ENCODE data around the gene IL1RAPL1.

The IL1RAPL1 gene

GRCh38 chrX:29643181-29643580 lies 1055.9 kb downstream of the IL1RAPL1 start:
- no peak for DNase-seq (ENCODE audit: low read depth)
- TF ChIP-seq MYC (IDR thresholded peaks at IDR 0.05; ENCODE audit: low read depth, low read length) = no peak
- TF ChIP-seq POLR2A (IDR thresholded peaks at IDR 0.05; ENCODE audit: extremely low read depth, insufficient read length) = no peak
- TF ChIP-seq MAX (IDR thresholded peaks at IDR 0.05; ENCODE audit: low read depth, low read length) = no peak
- no peak for TF ChIP-seq CTCF (IDR thresholded peaks at IDR 0.05; ENCODE audit: low read depth, low read length)
- H3K4me3 ChIP-seq (ENCODE audit: low read depth, low read length) = no peak overlapping the region

GRCh38 chrX:29648161-29648560 lies 1060.9 kb downstream of the IL1RAPL1 start:
- H3K4me3 ChIP-seq (ENCODE audit: low read depth, low read length) = no peak overlapping the region
- TF ChIP-seq MYC (IDR thresholded peaks at IDR 0.05; ENCODE audit: low read depth, low read length) (no peak), MAX (IDR thresholded peaks at IDR 0.05; ENCODE audit: low read depth, low read length) (no peak), CTCF (IDR thresholded peaks at IDR 0.05; ENCODE audit: low read depth, low read length) (no peak), POLR2A (IDR thresholded peaks at IDR 0.05; ENCODE audit: extremely low read depth, insufficient read length) (no peak)
- no peak for DNase-seq (ENCODE audit: low read depth)

GRCh38 chrX:29652484-29652883 lies 1065.2 kb downstream of the IL1RAPL1 start:
- no peak overlapping the region for H3K4me3 ChIP-seq (ENCODE audit: low read depth, low read length)
- TF ChIP-seq POLR2A (IDR thresholded peaks at IDR 0.05; ENCODE audit: extremely low read depth, insufficient read length) = no peak
- no peak for TF ChIP-seq CTCF (IDR thresholded peaks at IDR 0.05; ENCODE audit: low read depth, low read length)
- no peak for TF ChIP-seq MAX (IDR thresholded peaks at IDR 0.05; ENCODE audit: low read depth, low read length)
- TF ChIP-seq MYC (IDR thresholded peaks at IDR 0.05; ENCODE audit: low read depth, low read length) = no peak
- no peak for DNase-seq (ENCODE audit: low read depth)

- TF ChIP-seq MAX (IDR thresholded peaks at IDR 0.05; ENCODE audit: low read depth, low read length) (no peak), POLR2A (IDR thresholded peaks at IDR 0.05; ENCODE audit: extremely low read depth, insufficient read length) (no peak), CTCF (IDR thresholded peaks at IDR 0.05; ENCODE audit: low read depth, low read length) (no peak), MYC (IDR thresholded peaks at IDR 0.05; ENCODE audit: low read depth, low read length) (no peak)
- no peak for DNase-seq (ENCODE audit: low read depth)
- no peak overlapping the region for H3K4me3 ChIP-seq (ENCODE audit: low read depth, low read length)
These were observed 1066.5 kb downstream of the IL1RAPL1 start for GRCh38 chrX:29653721-29654120.

GRCh38 chrX:29659911-29660310 lies 1072.7 kb downstream of the IL1RAPL1 start:
- no peak for DNase-seq (ENCODE audit: low read depth)
- TF ChIP-seq MYC (IDR thresholded peaks at IDR 0.05; ENCODE audit: low read depth, low read length) = no peak
- TF ChIP-seq POLR2A (IDR thresholded peaks at IDR 0.05; ENCODE audit: extremely low read depth, insufficient read length) = no peak
- TF ChIP-seq CTCF (IDR thresholded peaks at IDR 0.05; ENCODE audit: low read depth, low read length) = no peak
- TF ChIP-seq MAX (IDR thresholded peaks at IDR 0.05; ENCODE audit: low read depth, low read length) = no peak
- no peak overlapping the region for H3K4me3 ChIP-seq (ENCODE audit: low read depth, low read length)

GRCh38 chrX:29661290-29661689 lies 1074.0 kb downstream of the IL1RAPL1 start:
- DNase-seq (ENCODE audit: low read depth) = no peak
- no peak overlapping the region for H3K4me3 ChIP-seq (ENCODE audit: low read depth, low read length)
- TF ChIP-seq CTCF (IDR thresholded peaks at IDR 0.05; ENCODE audit: low read depth, low read length) = no peak
- TF ChIP-seq MAX (IDR thresholded peaks at IDR 0.05; ENCODE audit: low read depth, low read length) = no peak
- TF ChIP-seq MYC (IDR thresholded peaks at IDR 0.05; ENCODE audit: low read depth, low read length) = no peak
- no peak for TF ChIP-seq POLR2A (IDR thresholded peaks at IDR 0.05; ENCODE audit: extremely low read depth, insufficient read length)

Data from NB4 (cell line).